HEK293T (cell line): ENCODE data around the gene IER5.
"Not testable (repeated sequence)": the region's sequence is repeated elsewhere in the genome, so short reads cannot be mapped to it uniquely, and the experiment has no call there.

Source experiments
- FOXM1 ChIP-seq: fragments of 450-650 bp; IDR thresholded peaks from 2 replicates; pipeline ENCODE4 v1.6.1; 2017; ENCODE audit warnings: mild to moderate bottlenecking, borderline replicate concordance
- LEF1 ChIP-seq: fragments of 450-650 bp; IDR thresholded peaks from 2 replicates; pipeline ENCODE4 v1.6.1; 2017; ENCODE audit warnings: mild to moderate bottlenecking, borderline replicate concordance
- SP1 ChIP-seq: fragments of 450-650 bp; IDR thresholded peaks from 2 replicates; pipeline ENCODE4 v1.6.1; 2017

GRCh38 chr1:181060947-181061346, 27.6 kb upstream of the IER5 start:
- not testable (repeated sequence) for TF ChIP-seq SP1, FOXM1, LEF1
